Measurements from ENCODE around the gene SWT1.

DNA sequence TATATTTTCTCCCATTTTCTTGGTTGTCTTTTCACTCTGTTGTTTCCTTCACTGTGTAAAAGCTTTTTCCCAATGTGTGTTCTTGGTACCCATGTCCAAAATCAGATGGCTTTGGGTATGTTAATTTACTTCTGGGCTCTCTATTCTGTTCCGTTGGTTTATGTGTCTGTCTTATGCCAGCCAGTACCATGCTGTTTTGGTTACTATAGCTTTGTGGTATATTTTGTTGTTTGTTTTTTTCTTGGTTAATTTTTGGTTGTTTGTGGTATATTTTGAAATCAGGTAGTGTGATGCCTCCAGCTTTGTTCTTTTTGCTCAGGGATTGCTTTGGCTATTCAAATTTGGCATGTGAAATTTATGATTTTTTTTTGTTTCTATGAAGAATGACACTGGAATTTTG, 67.2 kb downstream of the SWT1 start:
- TF ChIP-seq, protein P1, sequence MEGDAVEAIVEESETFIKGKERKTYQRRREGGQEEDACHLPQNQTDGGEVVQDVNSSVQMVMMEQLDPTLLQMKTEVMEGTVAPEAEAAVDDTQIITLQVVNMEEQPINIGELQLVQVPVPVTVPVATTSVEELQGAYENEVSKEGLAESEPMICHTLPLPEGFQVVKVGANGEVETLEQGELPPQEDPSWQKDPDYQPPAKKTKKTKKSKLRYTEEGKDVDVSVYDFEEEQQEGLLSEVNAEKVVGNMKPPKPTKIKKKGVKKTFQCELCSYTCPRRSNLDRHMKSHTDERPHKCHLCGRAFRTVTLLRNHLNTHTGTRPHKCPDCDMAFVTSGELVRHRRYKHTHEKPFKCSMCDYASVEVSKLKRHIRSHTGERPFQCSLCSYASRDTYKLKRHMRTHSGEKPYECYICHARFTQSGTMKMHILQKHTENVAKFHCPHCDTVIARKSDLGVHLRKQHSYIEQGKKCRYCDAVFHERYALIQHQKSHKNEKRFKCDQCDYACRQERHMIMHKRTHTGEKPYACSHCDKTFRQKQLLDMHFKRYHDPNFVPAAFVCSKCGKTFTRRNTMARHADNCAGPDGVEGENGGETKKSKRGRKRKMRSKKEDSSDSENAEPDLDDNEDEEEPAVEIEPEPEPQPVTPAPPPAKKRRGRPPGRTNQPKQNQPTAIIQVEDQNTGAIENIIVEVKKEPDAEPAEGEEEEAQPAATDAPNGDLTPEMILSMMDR (IDR thresholded peaks at IDR 0.05): no peak
- no peak for TF ChIP-seq POLR2A (IDR thresholded peaks at IDR 0.05)
